HAP-1 (cell line): ENCODE measurements around the gene ETDC.
"Not testable (repeated sequence)": the region's sequence is repeated elsewhere in the genome, so short reads cannot be mapped to it uniquely, and the experiment has no call there.

ENCODE experiments used
- DNase-seq, 2 experiments: peaks; one replicate each; pipeline ENCODE4 v3.0.0-alpha.2; 2016 to 2020; ENCODE audit warnings: low spot score in 2 of 2
- H3K27me3 ChIP-seq: fragments of 250-450 bp; sonication (Bioruptor Pico); 2 replicates; pipeline ENCODE4 v1.5.1; 2020; ENCODE audit warnings: low read depth, mild to moderate bottlenecking, moderate library complexity
- H3K36me3 ChIP-seq: fragments of 250-450 bp; sonication (Bioruptor Pico); replicated peaks from 2 replicates; pipeline ENCODE4 v1.5.1; 2020; ENCODE audit warnings: mild to moderate bottlenecking
- H3K4me1 ChIP-seq: fragments of 250-450 bp; sonication (Bioruptor Pico); 2 replicates; pipeline ENCODE4 v1.5.1; 2020; ENCODE audit warnings: mild to moderate bottlenecking
- H3K4me3 ChIP-seq: fragments of 250-450 bp; sonication (Bioruptor Pico); 2 replicates; pipeline ENCODE4 v1.5.1; 2020; ENCODE audit warnings: mild to moderate bottlenecking, moderate library complexity
- H3K9me3 ChIP-seq: fragments of 250-450 bp; sonication (Bioruptor Pico); 2 replicates; pipeline ENCODE4 v1.5.1; 2020; ENCODE audit warnings: mild to moderate bottlenecking, moderate library complexity
- in situ Hi-C: fragments of 300-500 bp; cut with MboI; formaldehyde crosslinking; loops from 3 replicates; pipeline ENCODE4 v1.14.3; 2020; ENCODE audit warnings: low sequenced_read_pairs, inconsistent platforms, mixed read lengths

Gene ETDC

DNA sequence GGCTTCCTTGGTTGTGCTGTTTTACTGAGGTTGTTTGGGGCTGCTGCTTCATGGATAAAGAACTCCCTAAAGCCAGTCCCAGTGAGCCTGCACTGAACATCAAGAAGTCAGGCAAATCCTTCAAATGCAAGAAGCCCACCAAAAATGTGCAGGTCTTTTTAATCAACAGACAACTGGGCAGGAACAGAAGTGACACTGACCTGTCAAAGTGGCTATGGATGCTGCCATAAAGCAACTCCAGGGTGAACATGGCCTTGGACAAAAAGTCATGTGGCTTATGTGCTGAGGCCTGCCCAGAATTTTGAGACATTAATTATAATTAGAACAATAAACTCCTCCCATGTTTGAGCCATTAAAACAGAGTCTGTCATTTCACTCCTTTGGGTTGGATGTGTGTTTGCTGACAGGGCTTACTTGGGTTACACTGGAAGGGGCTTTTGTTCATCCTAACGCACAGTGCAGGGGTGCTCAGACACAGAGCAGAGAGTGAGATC is at the start of gene ETDC:
ETDC (plus strand) TSS at position 51 of the 494 bp plus-strand sequence; CDS start at position 51, 0 bp downstream.
- H3K36me3 ChIP-seq: no peaks in the 10 kb centered on the region
- no peaks in the 10 kb centered on the region for H3K9me3 ChIP-seq
- DNase-seq: no peak
- no peak within 1 kb of the TSS for H3K4me3 ChIP-seq
- in situ Hi-C loops: no loop called here
- no peaks in the 10 kb centered on the region for H3K27me3 ChIP-seq
- H3K4me1 ChIP-seq: no peaks in the 10 kb centered on the region

DNA sequence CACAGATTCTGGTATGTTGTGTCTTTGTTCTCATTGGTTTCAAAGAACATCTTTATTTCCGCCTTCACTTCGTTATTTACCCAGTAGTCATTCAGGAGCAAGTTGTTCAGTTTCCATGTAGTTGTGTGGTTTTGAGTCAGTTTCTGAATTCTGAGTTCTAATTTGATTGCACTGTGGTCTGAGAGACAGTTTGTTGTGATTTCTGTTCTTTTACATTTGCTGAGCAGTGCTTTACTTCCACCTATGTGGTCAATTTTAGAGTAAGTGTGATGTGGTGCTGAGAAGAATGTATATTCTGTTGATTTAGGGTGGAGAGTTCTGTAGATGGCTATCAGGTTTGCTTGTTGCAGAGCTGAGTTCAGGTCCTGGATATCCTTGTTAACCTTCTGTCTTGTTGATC is 48.3 kb upstream of the ETDC start:
- H3K36me3 ChIP-seq, DNase-seq, H3K9me3 ChIP-seq, in situ Hi-C loops, H3K4me3 ChIP-seq, H3K4me1 ChIP-seq, H3K27me3 ChIP-seq: not testable (repeated sequence)

DNA sequence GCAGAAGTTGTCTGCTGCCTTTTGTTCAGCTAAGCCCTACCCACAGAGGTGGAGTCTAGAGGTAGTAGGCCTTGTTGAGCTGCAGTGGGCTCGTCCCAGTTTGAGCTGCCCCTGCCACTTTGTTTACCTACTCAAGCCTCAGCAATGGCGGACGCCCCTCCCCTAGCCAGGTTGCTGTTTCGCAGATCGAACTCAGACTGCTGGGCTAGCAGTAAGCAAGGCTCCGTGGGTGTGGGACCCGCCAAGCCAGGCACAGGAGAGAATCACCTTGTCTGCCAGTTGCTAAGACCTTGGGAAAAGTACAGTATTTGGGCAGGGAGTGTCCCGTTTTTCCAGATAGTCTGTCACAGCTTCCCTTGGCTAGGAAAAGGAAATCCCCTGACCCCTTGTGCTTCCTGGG is 45.9 kb upstream of the ETDC start:
- H3K27me3 ChIP-seq, in situ Hi-C loops, H3K9me3 ChIP-seq, H3K4me3 ChIP-seq, H3K4me1 ChIP-seq, DNase-seq, H3K36me3 ChIP-seq: not testable (repeated sequence)

DNA sequence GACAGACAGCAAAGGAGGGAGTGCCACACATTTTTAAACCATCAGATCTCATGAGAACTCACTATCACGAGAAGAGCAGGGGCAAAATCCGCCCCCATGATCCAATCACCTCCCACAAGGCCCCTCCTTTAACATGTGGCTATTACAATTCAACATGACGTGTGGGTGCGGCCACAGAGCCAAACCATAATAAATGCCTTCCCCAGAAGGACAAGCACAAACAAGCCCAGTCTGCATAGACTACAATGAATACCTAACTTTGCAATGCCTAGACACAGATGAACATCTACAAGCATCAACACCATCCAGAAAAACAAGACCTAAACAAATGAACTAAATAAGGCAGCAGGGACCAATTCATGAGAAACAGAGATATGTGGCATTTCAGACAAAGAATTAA is 45.1 kb upstream of the ETDC start:
- peaks cover 10% of the 10 kb centered on the region for H3K9me3 ChIP-seq
- no peak for DNase-seq
- H3K27me3 ChIP-seq: no peaks in the 10 kb centered on the region
- in situ Hi-C loops: no loop called here
- H3K36me3 ChIP-seq: no peaks in the 10 kb centered on the region
- H3K4me1 ChIP-seq: peaks cover 2% of the 10 kb centered on the region
- H3K4me3 ChIP-seq: no peak overlapping the region

DNA sequence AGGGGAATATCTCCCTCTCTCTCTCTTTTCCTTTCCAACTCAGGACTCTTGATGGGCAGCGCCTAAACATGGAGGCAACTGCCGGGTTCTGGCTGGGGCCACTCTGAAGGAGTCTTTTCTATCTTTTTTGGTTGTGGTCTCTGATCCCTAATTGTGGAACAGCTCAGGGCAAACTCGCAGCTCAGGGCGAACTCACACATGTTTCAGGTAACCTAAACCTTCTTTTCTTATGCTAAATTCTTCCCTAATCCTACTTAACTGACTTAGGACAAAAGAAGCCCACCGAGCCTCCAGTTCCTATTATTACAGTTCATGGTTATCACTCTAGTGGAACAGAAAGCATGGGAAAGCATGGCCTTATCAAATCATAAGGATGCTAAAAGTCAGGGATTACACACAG is 36.1 kb upstream of the ETDC start:
- Histone ChIP-seq H3K36me3 (no peaks in the 10 kb centered on the region), H3K27me3 (no peaks in the 10 kb centered on the region), H3K4me1 (peaks cover 19% of the 10 kb centered on the region), H3K4me3 (no peak overlapping the region), H3K9me3 (peaks cover 7% of the 10 kb centered on the region)
- DNase-seq: peak; percentile 22 to 65
- in situ Hi-C loops: no loop called here

DNA sequence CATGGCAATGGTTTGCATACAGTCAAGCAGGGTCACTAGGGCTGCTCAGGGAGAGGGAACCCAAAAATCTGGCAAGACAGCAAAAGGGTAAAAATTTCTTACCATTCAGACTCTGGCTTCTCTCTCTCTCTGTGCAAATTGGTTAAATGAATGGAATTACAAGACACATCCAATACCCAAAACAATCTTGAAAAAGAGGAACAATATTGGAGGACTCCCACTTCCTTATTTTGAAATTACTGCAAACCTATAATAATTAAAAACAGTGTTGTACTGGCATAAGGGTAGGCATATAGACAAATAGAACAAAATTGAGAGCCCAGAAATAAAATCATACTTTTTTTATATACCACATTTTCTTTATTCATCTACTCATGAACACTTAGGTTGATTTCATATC is 33.3 kb upstream of the ETDC start:
- in situ Hi-C loops: no loop called here
- Histone ChIP-seq H3K27me3 (no peaks in the 10 kb centered on the region), H3K36me3 (no peaks in the 10 kb centered on the region), H3K9me3 (peaks cover 2% of the 10 kb centered on the region), H3K4me3 (no peak overlapping the region), H3K4me1 (peaks cover 10% of the 10 kb centered on the region)
- DNase-seq: no peak

DNA sequence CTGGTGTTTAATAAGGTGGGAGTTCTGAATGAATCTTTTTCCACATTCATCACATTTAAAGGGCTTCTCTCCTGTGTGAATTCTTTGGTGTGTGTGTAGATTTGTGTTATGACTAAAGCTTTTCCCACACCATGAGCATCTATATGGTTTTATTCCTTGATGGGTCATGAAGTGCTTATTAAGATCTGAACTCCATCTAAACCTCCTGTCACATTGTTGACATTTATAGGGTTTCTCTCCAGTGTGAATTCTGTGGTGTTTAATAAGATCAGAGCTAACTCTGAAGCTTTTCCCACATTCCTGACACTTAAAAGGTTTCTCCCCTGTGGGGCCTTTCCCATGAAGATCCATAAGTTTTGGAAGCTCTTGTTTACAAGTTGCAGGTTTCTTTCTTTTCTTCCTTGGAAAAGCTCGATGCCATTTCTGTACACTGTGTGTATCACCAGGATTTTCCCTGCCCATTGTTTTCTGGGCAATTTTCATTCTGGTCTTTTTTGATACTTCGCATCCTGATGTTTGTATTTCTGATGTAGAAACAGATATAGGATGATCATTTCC is 21.9 kb upstream of the ETDC start:
- Histone ChIP-seq H3K27me3 (no peaks in the 10 kb centered on the region), H3K4me1 (no peaks in the 10 kb centered on the region), H3K9me3 (peaks cover 14% of the 10 kb centered on the region), H3K4me3 (no peak overlapping the region), H3K36me3 (peaks cover 3% of the 10 kb centered on the region; the same call in 1 of the 2 replicates)
- no peak for DNase-seq
- in situ Hi-C loops: no loop called here

DNA sequence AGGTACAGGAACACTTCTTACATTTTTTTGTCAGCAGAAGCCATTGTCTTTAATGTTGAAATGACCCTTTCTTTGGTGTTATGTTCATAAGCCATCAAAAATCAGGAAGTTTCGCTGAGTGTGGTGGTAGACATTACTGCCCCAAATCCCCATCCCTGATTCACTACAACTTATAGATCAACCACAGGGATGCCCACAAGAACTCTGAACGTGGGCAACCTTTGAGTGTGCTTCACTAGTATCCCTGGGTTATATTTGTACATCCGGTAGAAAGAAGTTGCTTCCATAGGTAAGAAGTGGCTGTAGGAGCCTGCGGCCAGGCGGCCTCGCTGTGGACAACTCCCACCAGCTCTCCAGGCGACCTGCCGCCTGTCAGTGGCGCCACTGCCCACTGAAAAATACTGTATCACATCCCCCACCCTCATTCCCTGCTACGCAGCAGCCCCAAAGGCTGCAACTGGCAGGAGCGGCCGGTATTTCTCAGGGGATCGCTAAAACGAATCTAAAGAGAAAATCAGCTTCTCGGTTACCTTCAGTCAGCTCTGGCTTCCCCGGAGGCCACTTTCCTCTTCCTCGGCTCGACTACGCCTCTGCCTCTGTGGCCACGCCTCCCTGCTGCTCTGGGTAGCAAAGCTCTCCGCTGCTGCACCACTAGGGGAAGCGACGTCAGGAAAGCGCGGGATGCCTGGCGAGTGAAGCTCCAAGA is 13.9 kb upstream of the ETDC start:
- DNase-seq: no peak
- in situ Hi-C loops: no loop called here
- no peaks in the 10 kb centered on the region for H3K27me3 ChIP-seq
- H3K36me3 ChIP-seq: no peaks in the 10 kb centered on the region
- no peaks in the 10 kb centered on the region for H3K4me1 ChIP-seq
- no peak overlapping the region for H3K4me3 ChIP-seq
- no peaks in the 10 kb centered on the region for H3K9me3 ChIP-seq

DNA sequence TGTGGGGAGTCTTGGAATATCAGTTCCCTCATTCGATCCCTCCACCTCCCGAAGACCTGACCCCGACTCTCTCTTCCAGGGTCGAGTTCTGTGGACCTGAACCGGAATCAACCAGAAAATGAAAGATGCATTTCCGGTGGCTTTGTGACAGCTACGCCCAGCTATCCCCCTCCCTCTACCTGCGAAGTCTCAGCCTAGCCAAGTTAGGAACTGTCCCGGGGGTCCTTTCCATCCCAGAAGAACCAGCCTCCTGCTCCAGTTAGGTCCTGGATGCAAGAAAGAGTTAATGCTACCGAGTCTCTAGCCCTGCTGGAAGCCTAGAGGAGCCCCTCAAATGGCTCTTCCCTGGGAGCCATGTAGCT is 13.4 kb upstream of the ETDC start:
- DNase-seq: no peak
- Histone ChIP-seq H3K4me3 (no peak overlapping the region), H3K27me3 (no peaks in the 10 kb centered on the region), H3K4me1 (no peaks in the 10 kb centered on the region), H3K9me3 (no peaks in the 10 kb centered on the region), H3K36me3 (no peaks in the 10 kb centered on the region)
- in situ Hi-C loops: no loop called here

DNA sequence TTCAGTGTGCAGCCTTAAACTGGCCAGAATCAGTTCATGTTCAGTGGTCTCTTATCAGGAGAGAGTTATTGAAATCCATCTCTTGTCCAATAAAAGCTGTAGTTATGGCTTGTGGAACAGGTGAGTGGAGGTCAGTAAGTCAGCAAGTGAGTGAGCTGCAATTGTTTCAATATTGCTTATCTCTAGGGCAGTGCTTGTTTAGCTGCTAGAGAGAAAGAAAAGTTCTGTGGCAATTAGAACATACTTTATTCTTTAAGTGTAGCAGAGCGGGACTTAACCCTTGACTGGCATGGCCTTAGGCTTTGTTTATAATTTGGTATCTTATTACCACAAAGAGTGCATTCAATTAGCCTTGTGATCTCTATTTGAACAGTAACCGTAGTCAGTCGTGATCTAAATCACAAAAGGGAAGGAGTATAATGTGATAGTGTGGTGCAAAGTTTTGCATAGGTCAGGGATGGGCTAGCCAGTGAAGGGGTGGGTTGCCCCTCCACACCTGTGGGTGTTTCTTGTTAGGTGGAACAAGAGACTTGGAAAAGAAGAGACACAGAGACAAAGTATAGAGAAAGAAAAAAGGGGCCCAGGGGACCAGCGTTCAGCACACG is 6.9 kb upstream of the ETDC start:
- Histone ChIP-seq H3K9me3 (no peaks in the 10 kb centered on the region), H3K4me1 (peaks cover 27% of the 10 kb centered on the region), H3K27me3 (no peaks in the 10 kb centered on the region), H3K36me3 (no peaks in the 10 kb centered on the region), H3K4me3 (no peak overlapping the region)
- in situ Hi-C loops: no loop called here
- DNase-seq: peak; percentile 37 to 86

DNA sequence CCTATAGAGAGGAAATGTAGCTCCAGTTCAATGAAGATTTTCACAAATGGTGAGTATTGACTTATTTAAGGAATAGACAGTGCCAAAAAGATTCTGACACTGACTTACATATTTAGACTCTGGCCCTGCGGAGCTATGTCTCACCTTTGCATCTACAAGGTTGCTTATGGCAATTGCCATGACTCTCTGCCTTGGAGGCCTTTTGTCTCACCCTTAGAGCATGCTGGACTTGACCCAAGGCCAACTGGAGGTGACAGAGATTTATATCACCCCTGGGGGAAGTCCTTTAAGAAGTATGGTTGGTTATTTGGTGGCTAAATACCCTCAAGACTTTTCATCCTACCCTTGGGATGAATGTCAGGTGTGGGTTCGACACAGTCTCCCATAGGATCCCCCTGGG is 4.5 kb upstream of the ETDC start:
- H3K9me3 ChIP-seq: no peaks in the 10 kb centered on the region
- no peaks in the 10 kb centered on the region for H3K36me3 ChIP-seq
- no peak overlapping the region for H3K4me3 ChIP-seq
- DNase-seq: no peak
- H3K4me1 ChIP-seq: peaks cover 27% of the 10 kb centered on the region
- in situ Hi-C loops: no loop called here
- H3K27me3 ChIP-seq: no peaks in the 10 kb centered on the region

DNA sequence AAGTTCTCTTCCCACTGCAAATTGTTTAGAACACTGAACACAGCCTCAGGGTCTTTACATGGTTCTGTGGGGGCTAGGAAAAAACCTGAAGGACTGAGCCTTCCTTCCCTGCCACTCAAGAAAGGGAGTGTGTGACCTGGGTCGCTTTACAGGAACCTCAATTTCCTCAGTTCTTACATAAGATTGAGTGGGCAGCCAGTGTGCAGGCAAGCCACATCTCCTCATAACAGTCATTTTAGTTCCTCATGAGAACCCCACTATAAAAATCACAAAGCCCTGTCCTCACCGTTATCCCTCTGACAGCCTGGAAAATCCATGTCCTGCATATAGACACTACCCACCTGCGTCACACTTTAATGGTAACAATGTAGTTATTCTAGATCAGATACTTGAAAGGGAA is 2.1 kb upstream of the ETDC start:
- Histone ChIP-seq H3K36me3 (no peaks in the 10 kb centered on the region), H3K4me1 (peaks cover 18% of the 10 kb centered on the region), H3K9me3 (no peaks in the 10 kb centered on the region), H3K4me3 (no peak overlapping the region), H3K27me3 (no peaks in the 10 kb centered on the region)
- DNase-seq: no peak
- in situ Hi-C loops: no loop called here

DNA sequence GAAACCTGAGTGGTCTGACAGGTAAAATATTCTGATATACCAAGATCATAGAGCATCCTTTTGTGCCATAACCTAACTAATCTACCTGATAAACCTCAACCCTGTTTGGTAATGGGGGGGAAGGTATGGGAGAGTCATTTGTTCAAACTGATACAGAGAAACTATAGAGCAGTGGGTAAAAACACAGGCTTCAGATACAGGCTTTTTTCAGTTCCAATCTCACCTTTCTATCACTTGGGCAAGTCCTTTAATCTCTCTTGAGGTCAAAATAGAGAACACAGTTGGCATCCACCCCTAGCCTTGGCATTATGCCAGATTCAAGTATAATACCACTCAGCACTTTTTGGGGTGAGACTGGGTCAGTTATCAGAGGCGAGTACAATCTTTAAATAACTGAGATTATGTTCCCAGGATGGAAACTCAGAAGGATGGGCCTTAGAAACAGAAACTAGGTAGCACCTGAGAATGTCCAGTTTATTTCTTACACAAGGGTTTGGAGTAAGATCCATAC is 880 bp upstream of the ETDC start:
- DNase-seq: no peak
- Histone ChIP-seq H3K4me1 (peaks cover 7% of the 10 kb centered on the region), H3K9me3 (no peaks in the 10 kb centered on the region), H3K36me3 (no peaks in the 10 kb centered on the region), H3K4me3 (no peak overlapping the region), H3K27me3 (no peaks in the 10 kb centered on the region)
- in situ Hi-C loops: no loop called here

DNA sequence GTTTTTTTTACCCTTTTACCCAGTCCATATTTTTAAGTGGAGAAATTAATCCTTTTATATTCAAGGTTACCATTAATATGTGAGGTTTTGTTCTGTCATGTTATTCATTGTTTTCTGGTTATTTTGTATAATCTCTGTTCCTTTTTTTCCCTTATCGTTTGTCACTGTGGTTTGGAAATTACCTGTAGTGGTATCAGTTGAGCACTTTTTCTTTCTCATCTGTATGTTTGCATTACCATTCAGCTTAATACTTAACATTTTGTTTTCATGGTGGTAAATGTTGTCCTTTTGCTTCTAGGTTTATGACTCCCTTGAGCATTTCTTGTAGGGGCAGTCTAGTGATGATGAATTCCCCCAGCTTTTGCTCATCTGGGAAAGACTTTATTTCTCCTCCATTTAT is 6.6 kb downstream of the ETDC start:
- Histone ChIP-seq H3K9me3 (no peaks in the 10 kb centered on the region), H3K36me3 (no peaks in the 10 kb centered on the region), H3K27me3 (no peaks in the 10 kb centered on the region), H3K4me1 (no peaks in the 10 kb centered on the region), H3K4me3 (no peak overlapping the region)
- no peak for DNase-seq
- in situ Hi-C loops: no loop called here
